ENCODE results near the gene ELF1. TPM values are rescaled to one million over a fixed set of nuclear protein-coding genes. Genes with fewer than 3 reads are reported as not detected.
A peak's percentile ranks its signal among the peaks of the same experiment; 100 is the strongest.

ELF1 gene
- total and polyA plus RNA-seq, 2 of the 4 experiments (the other 2 are of a cell fraction), result 25.4 to 27.6 TPM

DNA sequence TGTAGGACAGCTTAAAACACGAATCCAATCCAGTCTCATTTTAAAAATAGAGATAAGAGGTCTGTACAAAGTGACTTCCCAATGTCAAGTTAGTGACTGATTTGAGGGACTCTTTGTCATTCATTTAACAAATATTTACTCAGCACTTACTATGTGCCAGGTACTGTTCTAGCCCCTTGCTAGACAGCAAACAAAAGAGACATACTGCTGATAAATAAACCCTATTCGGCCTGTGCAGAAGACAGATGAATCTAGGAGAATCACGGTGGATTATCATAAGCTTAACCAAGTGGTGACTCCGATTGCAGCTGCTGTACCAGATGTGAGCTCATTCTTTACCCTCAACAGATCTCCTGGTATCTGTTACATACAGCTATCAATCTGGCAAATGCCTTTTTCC is 6.4 kb upstream of the ELF1 start:
- no peak for TF ChIP-seq RCOR1 (IDR thresholded peaks at IDR 0.05; ENCODE audit: insufficient replicate concordance, low read length)
- TF ChIP-seq RAD21 (IDR thresholded peaks at IDR 0.05; ENCODE audit: low read length), result no peak
- no peak for TF ChIP-seq CHD1 (IDR thresholded peaks at IDR 0.05; ENCODE audit: low read depth, low read length)
- TF ChIP-seq, protein P1, sequence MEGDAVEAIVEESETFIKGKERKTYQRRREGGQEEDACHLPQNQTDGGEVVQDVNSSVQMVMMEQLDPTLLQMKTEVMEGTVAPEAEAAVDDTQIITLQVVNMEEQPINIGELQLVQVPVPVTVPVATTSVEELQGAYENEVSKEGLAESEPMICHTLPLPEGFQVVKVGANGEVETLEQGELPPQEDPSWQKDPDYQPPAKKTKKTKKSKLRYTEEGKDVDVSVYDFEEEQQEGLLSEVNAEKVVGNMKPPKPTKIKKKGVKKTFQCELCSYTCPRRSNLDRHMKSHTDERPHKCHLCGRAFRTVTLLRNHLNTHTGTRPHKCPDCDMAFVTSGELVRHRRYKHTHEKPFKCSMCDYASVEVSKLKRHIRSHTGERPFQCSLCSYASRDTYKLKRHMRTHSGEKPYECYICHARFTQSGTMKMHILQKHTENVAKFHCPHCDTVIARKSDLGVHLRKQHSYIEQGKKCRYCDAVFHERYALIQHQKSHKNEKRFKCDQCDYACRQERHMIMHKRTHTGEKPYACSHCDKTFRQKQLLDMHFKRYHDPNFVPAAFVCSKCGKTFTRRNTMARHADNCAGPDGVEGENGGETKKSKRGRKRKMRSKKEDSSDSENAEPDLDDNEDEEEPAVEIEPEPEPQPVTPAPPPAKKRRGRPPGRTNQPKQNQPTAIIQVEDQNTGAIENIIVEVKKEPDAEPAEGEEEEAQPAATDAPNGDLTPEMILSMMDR (conservative IDR thresholded peaks at IDR 0.05; ENCODE audit: low read depth, low read length), result no peak
- Histone ChIP-seq H3K79me1 (ENCODE audit: low read depth in 1 of 2, low read length in 2 of 2) (peaks cover 33 to 70% of the 10 kb centered on the region in 2 experiments), H3K36me3 (ENCODE audit: control insufficient read depth, insufficient read depth, low read length) (peaks cover 11% of the 10 kb centered on the region), H4K20me1 (ENCODE audit: insufficient read depth, low read length) (peaks cover 45% of the 10 kb centered on the region), H2AK5ac (ENCODE audit: low read depth, low read length) (no peak overlapping the region), H3K14ac (replicated peaks; ENCODE audit: low read depth, low read length) (no peak overlapping the region), H3K4me3 (ENCODE audit: insufficient read depth, low read depth, low read length) (no peak overlapping the region), H2AFZ (replicated peaks; ENCODE audit: low read length, poor library complexity) (no peak overlapping the region), H3K27me3 (ENCODE audit: control insufficient read depth, insufficient read depth, low read length) (no peaks in the 10 kb centered on the region), H3K4ac (ENCODE audit: low read depth, low read length) (no peak overlapping the region), H2AK9ac (replicated peaks; ENCODE audit: low read depth, low read length, poor library complexity) (no peak overlapping the region), H3K23ac (ENCODE audit: low read depth, low read length) (0 out of 2 replicates have a peak overlapping the region, but pooled peaks have one; percentile 16), H4K8ac (ENCODE audit: low read depth in 2 of 2, low read length in 2 of 2) (no peak overlapping the region), H3K4me2 (ENCODE audit: low read depth, low read length) (no peak overlapping the region), H3K4me1 (ENCODE audit: control insufficient read depth, insufficient read depth, low read length) (no peaks in the 10 kb centered on the region; the same call in 1 of the 2 replicates), H3K56ac (ENCODE audit: extremely low read depth, insufficient read depth, low read length) (no peak overlapping the region), H2BK20ac (ENCODE audit: low read depth, low read length) (no peak overlapping the region), H2BK15ac (ENCODE audit: low read depth, low read length) (no peak overlapping the region), H3K9me3 (ENCODE audit: control insufficient read depth, insufficient read depth, low read length) (no peaks in the 10 kb centered on the region), H2BK5ac (ENCODE audit: low read depth, low read length, poor library complexity, severe bottlenecking) (no peak overlapping the region), H3K18ac (ENCODE audit: low read depth, low read length) (no peak overlapping the region), H3K27ac (ENCODE audit: insufficient read depth, low read length) (no peak overlapping the region), H4K91ac (ENCODE audit: insufficient read depth, low read depth, low read length) (no peak overlapping the region), H3K9me1 (ENCODE audit: insufficient read depth, low read length) (peaks cover 15% of the 10 kb centered on the region; the same call in 1 of the 2 replicates), H3K9ac (ENCODE audit: low read depth, low read length) (no peak overlapping the region), H2BK120ac (ENCODE audit: low read depth, low read length) (no peak overlapping the region), H4K5ac (ENCODE audit: low read depth, low read length) (no peak overlapping the region)
- ChIA-PET POLR2A (ENCODE audit: unreplicated experiment) (no interaction called here), CTCF (no interaction called here)
- no peak for DNase-seq
- ATAC-seq (ENCODE audit: low read depth), result no peak
- BruUV-seq (replicated peaks), result no TSS peak
- 57% methylated on average over 3 of the region's 4 CpGs; no CpG with 5 or more reads in 1 of the 2 experiments for WGBS, 2 experiments (ENCODE audit: extremely low coverage in 2 of 2, insufficient read length in 1 of 2)
- dilution Hi-C loops (cut with HindIII; ENCODE audit: low sequenced_read_pairs, unreplicated experiment), result no loop called here
- in situ Hi-C loops (cut with MboI; ENCODE audit: low sequenced_read_pairs), result no loop called here
- intact Hi-C loops (cut with micrococcal nuclease), result no loop called here
